ENCODE data around the gene STRA6. TPM values are rescaled to one million over a fixed set of nuclear protein-coding genes. Genes with fewer than 3 reads are reported as not detected.

STRA6 gene
- polyA plus RNA-seq, 1 of the 3 experiments (the other 2 are of a cell fraction), result 27.9 TPM

- TF ChIP-seq NRF1 (IDR thresholded peaks at IDR 0.05; ENCODE audit: low read depth, low read length) (no peak), FOSL2 (IDR thresholded peaks at IDR 0.05; ENCODE audit: borderline replicate concordance, low read depth) (no peak), MEF2A (IDR thresholded peaks at IDR 0.05; ENCODE audit: borderline replicate concordance, low read depth) (no peak), SIN3A (IDR thresholded peaks at IDR 0.05; ENCODE audit: borderline replicate concordance, low read depth, low read length) (no peak)
- TF ChIP-seq, protein P1, sequence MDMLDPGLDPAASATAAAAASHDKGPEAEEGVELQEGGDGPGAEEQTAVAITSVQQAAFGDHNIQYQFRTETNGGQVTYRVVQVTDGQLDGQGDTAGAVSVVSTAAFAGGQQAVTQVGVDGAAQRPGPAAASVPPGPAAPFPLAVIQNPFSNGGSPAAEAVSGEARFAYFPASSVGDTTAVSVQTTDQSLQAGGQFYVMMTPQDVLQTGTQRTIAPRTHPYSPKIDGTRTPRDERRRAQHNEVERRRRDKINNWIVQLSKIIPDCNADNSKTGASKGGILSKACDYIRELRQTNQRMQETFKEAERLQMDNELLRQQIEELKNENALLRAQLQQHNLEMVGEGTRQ (IDR thresholded peaks at IDR 0.05; ENCODE audit: borderline replicate concordance, low read depth, low read length), result no peak
These were observed 3.3 kb downstream of the STRA6 start (continued) for GRCh38 chr15:74199297-74199652.

- Histone ChIP-seq H3K9ac (no peak overlapping the region), H2AFZ (ENCODE audit: low read depth) (no peak overlapping the region), H3K36me3 (replicated peaks in 1 of 2; ENCODE audit: control insufficient read depth in 1 of 2, insufficient read depth in 2 of 2, low read length in 1 of 2) (peaks cover 0 to 20% of the 10 kb centered on the region in 2 experiments), H3K79me2 (ENCODE audit: insufficient read depth) (peaks cover 21% of the 10 kb centered on the region; the same call in 1 of the 2 replicates), H3K9me2 (no peaks in the 10 kb centered on the region), H3K9me3 (no peaks in the 10 kb centered on the region), H3F3A (replicated peaks; ENCODE audit: insufficient read depth) (peaks cover 36% of the 10 kb centered on the region), H3K4me2 (peak overlapping the region; percentile 73), H3K27ac (ENCODE audit: low read depth in 2 of 2, low read length in 1 of 2) (peak overlapping the region; percentile 69 to 89), H4K20me1 (ENCODE audit: insufficient read depth) (no peaks in the 10 kb centered on the region), H3K4me1 (ENCODE audit: control insufficient read depth in 1 of 2, insufficient read depth in 2 of 2, low read depth in 1 of 2, low read length in 1 of 2) (peaks cover 69 to 90% of the 10 kb centered on the region in 2 experiments), H3K27me3 (ENCODE audit: insufficient read depth) (no peaks in the 10 kb centered on the region), H3K4me3 (ENCODE audit: low read depth in 2 of 2, low read length in 1 of 2) (no peak overlapping the region)
- DNase-seq, result no peak
- POLR2A ChIA-PET, result interaction anchor here (1.2 to 1.5 kb wide), 3 partner anchors 9 to 62 kb away, joined by 3 to 6 read pairs (median 3); no protein-coding TSS in a partner anchor
- WGBS (ENCODE audit: low lambda C conversion rate), result no CpG with 5 or more reads among the region's 9 CpGs
- CTCF ChIA-PET, result interaction anchor here (0.6 to 10.7 kb wide), 6 partner anchors 27 to 230 kb away, joined by 3 to 85 read pairs (median 5); no protein-coding TSS in a partner anchor
- TF ChIP-seq MXI1 (IDR thresholded peaks at IDR 0.05; ENCODE audit: low read depth, low read length) (no peak), RFX5 (IDR thresholded peaks at IDR 0.05; ENCODE audit: low read length) (no peak), YY1 (IDR thresholded peaks at IDR 0.05; ENCODE audit: low read depth) (no peak), CTCF (IDR thresholded peaks at IDR 0.05) (no peak), GATA2 (CRISPR knock-in tag; IDR thresholded peaks at IDR 0.05) (no peak), EZH2phosphoT487 (IDR thresholded peaks at IDR 0.05; ENCODE audit: borderline replicate concordance, low read depth) (no peak), USF1 (IDR thresholded peaks at IDR 0.05; ENCODE audit: borderline replicate concordance, low read depth) (no peak), PBX3 (IDR thresholded peaks at IDR 0.05) (no peak), FOXJ3 (CRISPR knock-in tag; IDR thresholded peaks at IDR 0.05) (no peak), EP300 (IDR thresholded peaks at IDR 0.05; ENCODE audit: borderline replicate concordance in 1 of 2, low read depth in 1 of 2, low read length in 1 of 2) (no peak), RCOR1 (IDR thresholded peaks at IDR 0.05; ENCODE audit: low read length) (no peak), TAF1 (IDR thresholded peaks at IDR 0.05; ENCODE audit: borderline replicate concordance, low read depth, low read length) (no peak), RAD21 (IDR thresholded peaks at IDR 0.05; ENCODE audit: low read length) (no peak)
- TF ChIP-seq, protein P2, sequence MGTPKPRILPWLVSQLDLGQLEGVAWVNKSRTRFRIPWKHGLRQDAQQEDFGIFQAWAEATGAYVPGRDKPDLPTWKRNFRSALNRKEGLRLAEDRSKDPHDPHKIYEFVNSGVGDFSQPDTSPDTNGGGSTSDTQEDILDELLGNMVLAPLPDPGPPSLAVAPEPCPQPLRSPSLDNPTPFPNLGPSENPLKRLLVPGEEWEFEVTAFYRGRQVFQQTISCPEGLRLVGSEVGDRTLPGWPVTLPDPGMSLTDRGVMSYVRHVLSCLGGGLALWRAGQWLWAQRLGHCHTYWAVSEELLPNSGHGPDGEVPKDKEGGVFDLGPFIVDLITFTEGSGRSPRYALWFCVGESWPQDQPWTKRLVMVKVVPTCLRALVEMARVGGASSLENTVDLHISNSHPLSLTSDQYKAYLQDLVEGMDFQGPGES (IDR thresholded peaks at IDR 0.05; ENCODE audit: low read depth, low read length), result no peak
- TF ChIP-seq, protein P1 (IDR thresholded peaks at IDR 0.05; ENCODE audit: borderline replicate concordance, low read depth, low read length), result no peak
These were observed 5.2 kb downstream of the STRA6 start for GRCh38 chr15:74197176-74197965.
